Activated CD4-positive, alpha-beta T cell treated with anti-CD3 and anti-CD28 coated beads, Interleukin-2, amount 10 ng/mL, durations not matched to agents 7 days and 5 days (primary cell): ENCODE measurements around the gene PLXDC2. TPM values are rescaled to one million over a fixed set of nuclear protein-coding genes. Genes with fewer than 3 reads are reported as not detected.

Source experiments
- CTCF ChIA-PET: fragments of 350-600 bp; sonication (Branson Sonifier 250); formaldehyde crosslinking; loops from one replicate; lab custom pipeline; 2021; ENCODE audit warnings: antibody characterized with exemption; lab: Charles Lee
- POLR2A ChIA-PET: fragments of 350-600 bp; sonication (Branson Sonifier 250); formaldehyde crosslinking; loops from one replicate; lab custom pipeline; 2021; ENCODE audit warnings: antibody characterized with exemption; lab: Charles Lee
- DNase-seq: peaks from one replicate; pipeline ENCODE4 v3.0.0-alpha.2; 2020
- H3K27ac Mint-ChIP-seq: one replicate; pipeline ENCODE4 v1.8.0; 2021; ENCODE audit warnings: mild to moderate bottlenecking, moderate library complexity, mixed read lengths
- H3K27me3 Mint-ChIP-seq: one replicate; pipeline ENCODE4 v1.8.0; 2021; ENCODE audit warnings: mixed read lengths
- H3K36me3 Mint-ChIP-seq: one replicate; pipeline ENCODE4 v1.8.0; 2021; ENCODE audit warnings: low read depth, mixed read lengths
- H3K4me1 Mint-ChIP-seq: one replicate; pipeline ENCODE4 v1.8.0; 2021; ENCODE audit warnings: mixed read lengths
- H3K4me3 Mint-ChIP-seq: one replicate; pipeline ENCODE4 v1.8.0; 2021; ENCODE audit warnings: mild to moderate bottlenecking, moderate library complexity, mixed read lengths
- H3K9me3 Mint-ChIP-seq: one replicate; pipeline ENCODE4 v1.8.0; 2021; ENCODE audit warnings: mixed read lengths
- total RNA-seq, 2 experiments: library from RNA; stranded (reverse); gene quantifications; one replicate each; pipeline ENCODE4 v1.2.3, GENCODE V29; 2021

PLXDC2 gene
- total RNA-seq, 2 experiments from 2014 or later: not detected

- H3K36me3 Mint-ChIP-seq: no peaks in the 10 kb centered on the region
- no peak overlapping the region for H3K27ac Mint-ChIP-seq
- peaks cover 10% of the 10 kb centered on the region for H3K9me3 Mint-ChIP-seq
- H3K27me3 Mint-ChIP-seq: no peaks in the 10 kb centered on the region
- ChIA-PET CTCF (interaction anchor here (1.0 kb wide), 1 partner anchor 13 kb away, joined by 3 read pairs; no protein-coding TSS in a partner anchor), POLR2A (no interaction called here)
- no peak overlapping the region for H3K4me3 Mint-ChIP-seq
- H3K4me1 Mint-ChIP-seq: no peaks in the 10 kb centered on the region
- no peak for DNase-seq
Observed at GRCh38 chr10:20303453-20304152, 487.4 kb downstream of the PLXDC2 start.

GRCh38 chr10:20313665-20314064, 497.4 kb downstream of the PLXDC2 start:
- Mint-ChIP-seq H3K4me3 (no peak overlapping the region), H3K4me1 (no peaks in the 10 kb centered on the region), H3K36me3 (no peaks in the 10 kb centered on the region), H3K27me3 (no peaks in the 10 kb centered on the region), H3K9me3 (peaks cover 37% of the 10 kb centered on the region), H3K27ac (no peak overlapping the region)
- CTCF ChIA-PET: no interaction called here
- no peak for DNase-seq
- POLR2A ChIA-PET: no interaction called here

GRCh38 chr10:20314431-20314830, 498.2 kb downstream of the PLXDC2 start:
- no peaks in the 10 kb centered on the region for H3K4me1 Mint-ChIP-seq
- POLR2A ChIA-PET: no interaction called here
- no peak overlapping the region for H3K4me3 Mint-ChIP-seq
- DNase-seq: no peak
- H3K9me3 Mint-ChIP-seq: peaks cover 35% of the 10 kb centered on the region
- no peaks in the 10 kb centered on the region for H3K36me3 Mint-ChIP-seq
- no peaks in the 10 kb centered on the region for H3K27me3 Mint-ChIP-seq
- no peak overlapping the region for H3K27ac Mint-ChIP-seq
- CTCF ChIA-PET: no interaction called here

- Mint-ChIP-seq H3K36me3 (no peaks in the 10 kb centered on the region), H3K4me3 (no peak overlapping the region), H3K9me3 (peaks cover 14% of the 10 kb centered on the region), H3K27ac (no peak overlapping the region), H3K27me3 (no peaks in the 10 kb centered on the region), H3K4me1 (no peaks in the 10 kb centered on the region)
- ChIA-PET CTCF (no interaction called here), POLR2A (no interaction called here)
- no peak for DNase-seq
Observed at GRCh38 chr10:20327954-20328353, 511.7 kb downstream of the PLXDC2 start.

- Mint-ChIP-seq H3K27ac (no peak overlapping the region), H3K9me3 (peaks cover 11% of the 10 kb centered on the region), H3K27me3 (no peaks in the 10 kb centered on the region), H3K36me3 (no peaks in the 10 kb centered on the region), H3K4me3 (no peak overlapping the region), H3K4me1 (no peaks in the 10 kb centered on the region)
- DNase-seq: no peak
- ChIA-PET CTCF (no interaction called here), POLR2A (no interaction called here)
Observed at GRCh38 chr10:20330246-20330645, 514.0 kb downstream of the PLXDC2 start.

- no peak overlapping the region for H3K4me3 Mint-ChIP-seq
- H3K36me3 Mint-ChIP-seq: no peaks in the 10 kb centered on the region
- ChIA-PET POLR2A (no interaction called here), CTCF (no interaction called here)
- no peaks in the 10 kb centered on the region for H3K4me1 Mint-ChIP-seq
- peaks cover 16% of the 10 kb centered on the region for H3K9me3 Mint-ChIP-seq
- H3K27me3 Mint-ChIP-seq: no peaks in the 10 kb centered on the region
- no peak overlapping the region for H3K27ac Mint-ChIP-seq
- no peak for DNase-seq
Observed at GRCh38 chr10:20334559-20334958, 518.3 kb downstream of the PLXDC2 start.
